ENCODE results near the gene FAM53B. TPM values are rescaled to one million over a fixed set of nuclear protein-coding genes. Genes with fewer than 3 reads are reported as not detected.

The FAM53B gene
- total RNA-seq, 1 donor from 2014 or later = 41.3 TPM

DNA sequence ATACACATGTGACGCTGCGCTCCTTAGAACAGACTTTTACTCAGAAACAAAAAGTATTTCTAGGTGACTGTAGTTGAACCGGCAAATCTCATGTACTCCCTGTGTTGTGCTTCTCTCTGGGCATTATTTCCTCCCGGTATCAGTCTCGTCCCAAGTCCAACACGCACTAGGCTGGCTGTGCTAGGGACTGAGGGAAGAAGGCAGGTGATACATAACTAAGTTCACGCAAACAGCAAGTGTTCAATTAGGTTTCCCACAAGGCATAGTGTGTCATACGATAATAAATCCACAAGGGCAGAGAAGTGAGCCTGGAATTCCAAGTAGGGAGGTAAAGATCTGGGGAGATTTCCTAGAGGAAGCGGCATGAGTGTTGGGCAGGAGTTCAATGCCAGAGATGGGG lies 20.4 kb downstream of the FAM53B start:
- peaks cover 4% of the 10 kb centered on the region for H3K36me3 Mint-ChIP-seq (ENCODE audit: low read depth)
- H3K4me1 Mint-ChIP-seq = peaks cover 41% of the 10 kb centered on the region
- H3K9me3 Mint-ChIP-seq = no peaks in the 10 kb centered on the region
- H3K27me3 Mint-ChIP-seq (ENCODE audit: low read depth) = no peaks in the 10 kb centered on the region
- H3K4me3 Mint-ChIP-seq = peak overlapping the region; percentile 28
- TF ChIP-seq, protein P1, sequence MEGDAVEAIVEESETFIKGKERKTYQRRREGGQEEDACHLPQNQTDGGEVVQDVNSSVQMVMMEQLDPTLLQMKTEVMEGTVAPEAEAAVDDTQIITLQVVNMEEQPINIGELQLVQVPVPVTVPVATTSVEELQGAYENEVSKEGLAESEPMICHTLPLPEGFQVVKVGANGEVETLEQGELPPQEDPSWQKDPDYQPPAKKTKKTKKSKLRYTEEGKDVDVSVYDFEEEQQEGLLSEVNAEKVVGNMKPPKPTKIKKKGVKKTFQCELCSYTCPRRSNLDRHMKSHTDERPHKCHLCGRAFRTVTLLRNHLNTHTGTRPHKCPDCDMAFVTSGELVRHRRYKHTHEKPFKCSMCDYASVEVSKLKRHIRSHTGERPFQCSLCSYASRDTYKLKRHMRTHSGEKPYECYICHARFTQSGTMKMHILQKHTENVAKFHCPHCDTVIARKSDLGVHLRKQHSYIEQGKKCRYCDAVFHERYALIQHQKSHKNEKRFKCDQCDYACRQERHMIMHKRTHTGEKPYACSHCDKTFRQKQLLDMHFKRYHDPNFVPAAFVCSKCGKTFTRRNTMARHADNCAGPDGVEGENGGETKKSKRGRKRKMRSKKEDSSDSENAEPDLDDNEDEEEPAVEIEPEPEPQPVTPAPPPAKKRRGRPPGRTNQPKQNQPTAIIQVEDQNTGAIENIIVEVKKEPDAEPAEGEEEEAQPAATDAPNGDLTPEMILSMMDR (conservative IDR thresholded peaks at IDR 0.05) = no peak
- peak overlapping the region; percentile 85 for H3K27ac Mint-ChIP-seq (ENCODE audit: unreplicated experiment)
- DNase-seq (ENCODE audit: low read depth, low spot score) = no peak

DNA sequence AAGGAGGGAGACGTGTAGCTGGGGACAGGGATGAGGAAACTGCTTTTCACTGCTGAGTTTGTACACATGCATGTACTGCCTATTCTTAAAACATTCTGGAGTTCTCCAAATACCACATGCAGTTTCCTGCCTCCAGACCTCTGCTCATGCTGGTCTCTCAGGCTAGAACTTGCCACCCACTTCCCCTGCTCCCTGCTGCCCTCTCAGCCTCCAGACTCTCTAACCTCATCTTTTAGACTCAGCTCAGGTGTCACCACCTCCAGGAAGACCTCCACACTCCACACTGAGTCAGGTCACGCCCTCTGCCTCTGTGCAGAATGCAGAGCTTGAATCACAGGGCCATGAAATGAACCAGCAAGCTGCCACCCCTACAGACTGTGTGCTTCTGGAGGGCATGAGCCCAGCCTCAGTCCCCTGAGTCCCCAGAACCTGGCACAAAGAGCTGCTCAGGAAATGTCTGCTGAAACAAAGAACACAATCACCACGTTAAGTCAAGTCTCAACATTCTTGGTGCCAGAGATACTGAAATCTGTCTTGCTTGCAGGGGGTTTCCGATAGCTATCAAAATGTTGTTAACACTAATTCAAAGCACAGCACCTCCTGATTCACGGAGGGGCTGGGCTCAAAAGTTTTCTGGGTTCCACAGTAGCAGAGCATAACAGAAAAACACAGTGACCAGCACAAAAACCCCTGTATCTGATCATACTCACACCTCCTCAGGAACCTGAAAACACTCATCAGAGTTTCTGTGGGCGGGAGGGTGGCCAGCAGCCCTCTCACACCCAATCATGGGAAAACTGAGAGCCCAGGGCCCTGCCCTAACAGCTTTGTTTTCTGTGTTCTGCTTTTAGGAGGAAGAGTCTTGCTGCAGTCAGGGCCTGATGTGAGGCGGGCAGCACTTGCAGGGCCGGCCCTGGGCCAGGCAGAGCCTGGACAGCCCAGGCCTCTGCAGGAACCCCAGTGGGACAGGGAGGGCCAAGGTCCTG lies 21.1 kb downstream of the FAM53B start:
- DNase-seq (ENCODE audit: low read depth, low spot score) = no peak
- peaks cover 4% of the 10 kb centered on the region for H3K36me3 Mint-ChIP-seq (ENCODE audit: low read depth)
- peaks cover 47% of the 10 kb centered on the region for H3K4me1 Mint-ChIP-seq
- TF ChIP-seq, protein P1 (conservative IDR thresholded peaks at IDR 0.05) = no peak
- H3K4me3 Mint-ChIP-seq = no peak overlapping the region
- H3K27me3 Mint-ChIP-seq (ENCODE audit: low read depth) = no peaks in the 10 kb centered on the region
- no peak overlapping the region for H3K27ac Mint-ChIP-seq (ENCODE audit: unreplicated experiment)
- no peaks in the 10 kb centered on the region for H3K9me3 Mint-ChIP-seq

DNA sequence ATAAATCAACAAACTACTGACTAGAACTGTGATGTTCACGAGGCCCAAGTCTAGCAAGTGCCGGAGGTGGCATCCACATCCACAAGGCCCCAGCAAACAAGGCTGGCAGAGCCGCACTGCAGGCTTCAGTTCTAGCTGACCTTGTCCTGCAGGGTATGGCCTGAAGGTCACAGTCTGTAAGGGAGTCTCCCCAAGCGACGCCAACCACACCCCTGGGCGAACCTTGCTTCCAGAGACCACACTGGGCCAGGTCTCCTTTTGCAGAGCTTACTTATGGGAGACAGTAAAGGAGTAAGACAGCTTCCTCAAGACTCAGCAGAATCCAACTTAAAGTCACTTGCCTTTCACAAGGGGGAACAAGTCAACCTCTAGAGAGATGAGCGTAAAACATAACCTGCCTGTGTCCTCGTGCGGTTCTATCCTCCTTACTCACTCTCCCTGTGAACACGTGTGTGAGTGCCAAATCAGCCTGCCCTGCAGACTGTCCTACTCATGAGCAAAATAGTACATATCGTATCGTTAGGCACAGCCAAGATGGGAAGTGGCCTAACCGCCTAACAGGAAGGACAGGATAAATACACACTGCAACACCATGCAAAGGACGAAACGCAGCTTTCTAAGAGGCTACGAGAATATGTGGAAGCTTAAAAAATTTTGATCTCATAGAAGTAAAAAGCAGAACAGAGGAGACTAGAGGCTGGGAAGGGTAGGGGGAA lies 22.7 kb downstream of the FAM53B start:
- peaks cover 4% of the 10 kb centered on the region for H3K36me3 Mint-ChIP-seq (ENCODE audit: low read depth)
- DNase-seq (ENCODE audit: low read depth, low spot score) = no peak
- TF ChIP-seq, protein P1 (conservative IDR thresholded peaks at IDR 0.05) = no peak
- no peaks in the 10 kb centered on the region for H3K9me3 Mint-ChIP-seq
- H3K4me1 Mint-ChIP-seq = peaks cover 63% of the 10 kb centered on the region
- H3K27ac Mint-ChIP-seq (ENCODE audit: unreplicated experiment) = no peak overlapping the region
- no peak overlapping the region for H3K4me3 Mint-ChIP-seq
- H3K27me3 Mint-ChIP-seq (ENCODE audit: low read depth) = no peaks in the 10 kb centered on the region

DNA sequence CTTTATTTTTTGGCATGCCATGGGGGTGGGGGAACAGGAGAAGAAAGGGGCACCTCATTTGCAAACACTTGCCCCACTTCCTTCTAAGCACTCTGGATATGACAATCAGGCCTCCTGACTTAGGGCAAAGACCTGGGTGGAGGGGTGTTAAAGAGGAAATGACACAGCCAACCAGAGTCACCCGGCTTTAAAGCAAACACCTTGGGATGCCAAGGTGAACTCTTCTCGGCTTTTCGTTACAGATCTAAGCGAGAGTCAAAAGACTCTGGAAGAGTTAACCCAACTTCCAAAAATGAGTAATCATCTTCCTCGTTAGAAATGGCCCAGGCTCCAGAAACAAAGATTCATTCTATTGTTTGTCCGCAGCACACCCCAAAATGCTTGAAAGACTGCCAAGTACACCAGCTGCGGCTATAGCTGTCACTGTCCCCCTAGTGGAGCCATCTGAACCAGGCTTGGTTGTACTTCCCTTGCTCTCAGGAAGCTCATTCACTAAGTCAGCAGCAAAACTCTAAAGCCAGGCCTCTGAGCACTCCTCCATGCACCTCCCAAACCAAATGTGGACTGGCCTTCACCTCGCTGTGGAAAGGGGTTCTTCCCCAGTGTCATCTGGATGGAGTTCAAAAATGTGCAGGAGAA lies 24.8 kb downstream of the FAM53B start:
- DNase-seq (ENCODE audit: low read depth, low spot score) = no peak
- TF ChIP-seq, protein P1 (conservative IDR thresholded peaks at IDR 0.05) = peak; percentile 37
- Mint-ChIP-seq H3K4me1 (peaks cover 60% of the 10 kb centered on the region), H3K36me3 (ENCODE audit: low read depth) (no peaks in the 10 kb centered on the region), H3K27ac (ENCODE audit: unreplicated experiment) (no peak overlapping the region), H3K27me3 (ENCODE audit: low read depth) (no peaks in the 10 kb centered on the region), H3K9me3 (no peaks in the 10 kb centered on the region), H3K4me3 (no peak overlapping the region)

DNA sequence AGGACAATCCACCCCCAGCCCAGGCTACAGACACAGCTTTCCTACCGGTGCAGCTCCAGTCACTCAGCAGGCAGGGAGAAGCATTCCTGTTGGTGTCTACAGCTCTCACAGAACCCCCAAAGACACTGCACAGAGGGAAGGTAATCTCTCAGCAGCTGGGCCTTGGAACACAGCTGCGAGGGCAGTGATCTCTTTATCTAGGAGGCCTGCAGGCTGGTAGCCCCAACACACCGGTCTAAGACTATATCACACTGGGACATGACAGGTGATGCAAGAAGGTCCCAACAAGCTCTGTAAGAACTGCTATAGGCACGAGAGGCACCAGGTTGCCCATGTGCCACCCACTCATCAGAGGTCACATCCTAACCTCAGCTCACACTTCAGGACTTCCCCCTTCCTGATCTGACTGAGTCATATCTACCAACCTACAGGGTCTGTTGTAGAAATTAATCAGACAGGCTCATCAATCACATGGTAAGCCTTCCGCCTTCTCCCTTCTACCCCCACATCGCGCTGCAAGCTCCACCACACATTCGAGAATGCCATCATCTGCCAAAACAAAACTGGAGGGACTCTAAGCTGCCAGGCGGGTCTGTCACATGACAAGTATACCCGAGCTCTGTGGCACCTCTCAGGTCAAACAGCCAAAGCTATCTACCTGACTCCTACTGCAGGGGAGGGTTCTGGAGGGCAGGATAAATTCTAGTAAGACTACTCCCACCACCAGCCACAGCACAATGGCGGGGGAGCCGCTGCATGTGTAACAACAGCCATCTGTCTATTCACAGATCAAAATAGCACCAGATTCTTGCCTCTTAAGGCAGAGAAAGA lies 26.1 kb downstream of the FAM53B start:
- H3K27ac Mint-ChIP-seq (ENCODE audit: unreplicated experiment) = no peak overlapping the region
- no peak for DNase-seq (ENCODE audit: low read depth, low spot score)
- H3K4me1 Mint-ChIP-seq = peaks cover 59% of the 10 kb centered on the region

More for the DNA sequence above, 26.1 kb downstream of the FAM53B start:
- Mint-ChIP-seq H3K27me3 (ENCODE audit: low read depth) (no peaks in the 10 kb centered on the region), H3K36me3 (ENCODE audit: low read depth) (no peaks in the 10 kb centered on the region), H3K4me3 (no peak overlapping the region), H3K9me3 (no peaks in the 10 kb centered on the region)
- TF ChIP-seq, protein P1 (conservative IDR thresholded peaks at IDR 0.05) = no peak
